Measurements from ENCODE around the gene TIMM44.

DNA sequence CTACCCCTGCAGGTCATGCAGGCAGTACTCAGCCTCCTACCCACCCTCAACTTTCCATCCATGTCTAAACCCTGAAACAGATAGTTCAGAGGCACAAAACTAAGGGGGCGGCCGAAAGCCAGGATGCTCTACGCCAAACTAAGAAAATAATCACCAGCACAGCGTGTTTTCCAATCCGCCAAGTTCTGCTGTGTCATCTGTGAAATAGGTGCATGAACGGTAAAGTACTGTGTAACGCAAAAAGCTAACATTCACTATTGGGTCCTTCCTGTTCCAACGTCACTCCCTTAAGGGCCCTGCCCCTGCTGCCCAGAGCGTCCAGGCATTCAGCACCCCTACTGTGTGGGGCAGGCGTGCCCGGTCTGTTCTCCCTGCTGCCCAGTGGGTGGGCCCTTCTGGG lies 12.2 kb upstream of the TIMM44 start:
- TF ChIP-seq, protein P1, sequence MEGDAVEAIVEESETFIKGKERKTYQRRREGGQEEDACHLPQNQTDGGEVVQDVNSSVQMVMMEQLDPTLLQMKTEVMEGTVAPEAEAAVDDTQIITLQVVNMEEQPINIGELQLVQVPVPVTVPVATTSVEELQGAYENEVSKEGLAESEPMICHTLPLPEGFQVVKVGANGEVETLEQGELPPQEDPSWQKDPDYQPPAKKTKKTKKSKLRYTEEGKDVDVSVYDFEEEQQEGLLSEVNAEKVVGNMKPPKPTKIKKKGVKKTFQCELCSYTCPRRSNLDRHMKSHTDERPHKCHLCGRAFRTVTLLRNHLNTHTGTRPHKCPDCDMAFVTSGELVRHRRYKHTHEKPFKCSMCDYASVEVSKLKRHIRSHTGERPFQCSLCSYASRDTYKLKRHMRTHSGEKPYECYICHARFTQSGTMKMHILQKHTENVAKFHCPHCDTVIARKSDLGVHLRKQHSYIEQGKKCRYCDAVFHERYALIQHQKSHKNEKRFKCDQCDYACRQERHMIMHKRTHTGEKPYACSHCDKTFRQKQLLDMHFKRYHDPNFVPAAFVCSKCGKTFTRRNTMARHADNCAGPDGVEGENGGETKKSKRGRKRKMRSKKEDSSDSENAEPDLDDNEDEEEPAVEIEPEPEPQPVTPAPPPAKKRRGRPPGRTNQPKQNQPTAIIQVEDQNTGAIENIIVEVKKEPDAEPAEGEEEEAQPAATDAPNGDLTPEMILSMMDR (conservative IDR thresholded peaks at IDR 0.05; ENCODE audit: low read length): no peak
- TF ChIP-seq EZH2phosphoT487 (IDR thresholded peaks at IDR 0.05; ENCODE audit: borderline replicate concordance, low read depth, low read length): no peak

Data from OCI-LY7 (cell line).